Pons (tissue), 1 donor: ENCODE results near the gene PHLPP1.
A peak's percentile ranks its signal among the peaks of the same experiment; 100 is the strongest.

Source experiments
- DNase-seq: peaks from one replicate; pipeline ENCODE4 v3.0.0-alpha.2; 2016; ENCODE audit warnings: low spot score

Gene PHLPP1

DNA sequence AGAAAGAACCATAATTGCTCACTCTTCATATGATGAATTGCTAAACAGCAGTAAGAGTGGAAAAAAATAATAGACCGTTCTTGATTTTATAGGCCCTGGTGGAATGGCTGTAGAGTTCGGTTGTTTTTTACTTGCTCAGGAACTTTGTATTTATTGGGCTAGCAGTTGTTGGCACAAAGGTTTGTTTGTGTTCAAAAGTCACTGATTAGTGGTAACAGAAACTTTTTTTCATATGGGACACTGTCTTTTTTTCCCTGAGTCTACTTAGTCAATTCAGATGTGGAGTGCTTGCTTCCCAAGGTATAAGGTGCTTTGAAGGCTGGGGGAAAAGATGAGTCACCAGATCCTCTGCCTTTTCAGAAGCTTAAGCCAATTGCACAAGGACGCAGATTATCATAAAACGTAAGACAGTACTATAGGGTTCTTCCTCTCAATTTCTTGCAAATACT is 25.8 kb downstream of the PHLPP1 start:
- no peak for DNase-seq

GRCh38 chr18:62741584-62741983 is 26.2 kb downstream of the PHLPP1 start:
- no peak for DNase-seq

- DNase-seq, result no peak
Observed at GRCh38 chr18:62744076-62744968, 29.0 kb downstream of the PHLPP1 start.

DNA sequence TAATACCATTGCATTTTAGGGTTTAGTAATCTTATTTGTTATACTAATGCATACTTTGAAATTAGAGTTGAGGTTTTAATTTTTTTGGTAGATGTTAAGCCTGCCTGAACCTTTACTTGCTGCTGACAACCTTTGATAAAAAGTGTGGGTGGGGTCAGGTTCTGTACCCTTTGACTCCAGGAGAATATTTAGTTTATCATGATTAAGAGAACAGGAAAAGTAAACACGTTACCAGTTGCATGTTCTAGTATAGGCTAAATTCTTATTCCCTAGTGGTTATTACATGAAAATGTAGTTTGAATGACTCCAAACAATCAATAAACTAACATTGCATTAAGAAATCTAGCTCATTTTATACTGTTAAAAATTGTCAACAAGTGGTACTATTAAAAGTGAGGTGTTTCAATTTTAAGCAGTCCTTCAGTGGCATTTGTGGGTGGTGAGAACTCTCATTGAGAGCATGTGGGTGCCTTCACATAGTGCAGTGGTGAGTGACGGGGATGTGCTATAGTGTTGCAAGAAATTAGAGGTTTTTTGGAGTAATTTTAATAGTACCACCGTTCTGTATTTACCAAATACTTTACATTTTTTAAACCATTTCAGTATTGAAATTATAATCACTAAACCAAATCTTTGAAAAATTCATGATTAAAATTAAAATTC is 29.9 kb downstream of the PHLPP1 start:
- no peak for DNase-seq

- no peak for DNase-seq
Observed at GRCh38 chr18:62749389-62749788, 34.0 kb downstream of the PHLPP1 start.

DNA sequence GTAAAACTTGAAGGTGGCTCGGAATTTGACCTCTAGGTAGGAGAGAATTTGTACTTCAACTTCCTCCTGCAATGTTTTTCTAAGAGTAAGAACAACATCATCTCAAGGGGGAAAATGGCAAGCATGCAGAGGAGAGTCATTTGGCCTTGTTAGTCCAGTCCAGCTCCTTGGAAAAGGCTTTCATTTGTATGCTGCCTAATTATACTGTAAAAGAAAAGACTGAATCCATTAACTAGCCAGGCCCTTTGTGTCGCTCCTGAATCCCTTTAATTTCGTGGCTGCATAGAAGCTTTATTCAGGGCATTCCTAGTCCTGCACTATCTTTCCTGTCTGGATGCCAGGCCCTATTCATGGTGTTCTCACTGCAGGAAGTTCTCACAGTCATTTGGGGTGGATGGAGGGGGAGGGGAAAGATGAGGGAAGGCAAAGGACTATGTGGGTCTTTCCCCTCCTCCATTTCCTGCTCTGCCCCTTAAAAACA is 36.0 kb downstream of the PHLPP1 start:
- DNase-seq, result peak; percentile 90

DNA sequence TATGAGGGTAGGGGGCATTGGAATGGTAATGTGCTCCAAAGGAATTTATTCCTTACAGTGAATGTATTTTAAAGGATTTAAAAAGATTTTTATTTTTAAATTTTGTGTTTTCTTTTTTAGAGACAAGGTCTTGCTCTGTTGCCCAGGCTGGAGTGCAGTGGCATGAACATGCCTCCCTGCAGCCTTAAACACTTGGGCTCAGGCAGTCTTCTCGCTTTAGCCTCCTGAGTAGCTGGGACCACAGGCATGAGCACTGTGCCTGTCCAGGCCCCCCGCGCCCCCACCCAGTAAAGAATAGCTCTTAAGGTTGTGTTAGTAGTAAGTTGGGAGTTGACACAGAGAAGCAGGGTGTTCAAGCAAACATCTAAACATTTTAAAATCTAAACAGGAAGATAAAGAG is 36.6 kb downstream of the PHLPP1 start:
- no peak for DNase-seq

DNA sequence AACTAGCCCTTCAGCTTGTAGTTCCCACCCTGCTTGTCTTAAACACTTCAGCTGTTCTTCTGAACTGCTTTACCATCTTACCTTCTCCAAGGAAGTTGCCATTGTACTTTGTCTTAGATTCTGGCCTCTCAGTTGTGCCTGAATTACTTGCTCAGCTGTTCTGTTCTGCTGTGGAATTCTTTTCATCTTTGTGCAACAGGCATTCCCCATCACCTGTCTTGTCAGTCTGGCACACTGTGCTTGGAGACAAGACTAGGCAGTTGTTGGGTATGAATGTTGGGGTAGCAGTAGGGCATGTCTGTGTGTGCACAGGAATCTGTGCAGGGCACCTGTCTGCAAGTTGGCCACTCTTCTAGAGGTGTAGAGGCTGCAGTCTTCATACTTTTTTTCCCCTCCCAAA is 38.7 kb downstream of the PHLPP1 start:
- no peak for DNase-seq

DNA sequence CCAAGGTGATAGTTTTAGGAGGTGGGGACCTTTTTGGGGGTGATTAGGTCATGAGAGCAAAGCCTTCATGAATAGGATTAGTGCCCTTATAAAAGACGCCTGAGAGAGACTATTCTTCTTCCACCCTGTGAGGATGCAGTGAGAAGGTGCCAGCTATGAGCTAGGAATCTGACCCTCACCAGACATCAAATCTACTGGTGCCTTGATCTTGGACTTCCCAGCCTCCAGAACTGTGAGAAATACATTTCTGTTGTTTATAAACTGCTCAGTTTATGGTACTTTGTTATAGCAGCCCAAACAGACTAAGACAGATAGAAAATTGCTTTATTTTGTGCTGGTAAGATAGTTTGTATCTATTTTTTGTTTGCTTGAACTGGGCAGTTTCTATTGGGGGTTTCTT is 40.1 kb downstream of the PHLPP1 start:
- DNase-seq, result no peak

DNA sequence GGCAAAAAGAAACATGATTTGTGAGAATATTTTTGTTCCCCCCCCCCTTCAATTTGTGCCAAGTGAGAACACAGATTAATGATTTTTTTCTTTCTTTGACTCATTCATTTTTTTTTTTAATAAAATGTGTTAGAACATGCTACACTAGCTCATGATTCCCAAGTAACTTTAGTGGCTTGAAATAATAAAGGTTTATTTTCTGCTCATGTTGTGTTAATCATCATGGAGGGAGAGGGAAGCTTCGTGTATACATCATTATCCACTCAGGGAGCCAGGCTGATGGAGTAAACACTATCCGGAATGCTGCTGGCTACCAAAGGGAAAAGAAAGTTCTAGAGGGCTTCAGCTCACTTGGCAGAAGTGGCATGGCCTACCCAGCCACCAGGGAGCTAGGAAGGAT is 40.6 kb downstream of the PHLPP1 start:
- no peak for DNase-seq

DNA sequence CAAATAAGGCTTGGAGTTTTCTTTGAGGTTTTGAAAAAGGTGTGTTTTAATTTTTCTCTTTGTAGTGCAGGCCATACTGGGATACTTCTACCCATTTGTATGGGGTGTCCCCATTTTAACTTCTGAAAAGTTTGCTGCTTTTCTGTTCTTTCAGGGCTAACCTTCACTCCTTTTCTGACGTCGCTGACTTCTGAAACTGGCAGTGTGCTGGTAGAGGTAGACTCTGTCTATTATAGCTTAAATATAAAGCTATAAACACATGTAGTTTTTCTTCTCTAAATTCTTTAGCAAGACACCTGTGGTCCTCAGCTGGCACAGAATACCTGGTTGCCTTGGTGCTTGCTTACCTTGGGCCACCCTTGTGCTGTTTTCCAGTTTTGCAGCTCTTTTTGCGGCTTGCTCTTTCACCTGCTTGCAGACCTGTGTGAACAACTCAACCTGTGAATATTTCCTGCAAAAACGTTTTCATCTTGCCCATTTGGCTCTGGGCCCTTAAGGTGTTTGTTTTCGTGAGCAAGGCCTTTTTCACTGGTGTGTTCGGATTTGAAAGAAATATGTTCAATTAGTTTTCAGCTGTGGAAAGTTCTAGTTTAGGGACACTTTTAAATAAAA is 42.2 kb downstream of the PHLPP1 start:
- DNase-seq, result no peak

DNA sequence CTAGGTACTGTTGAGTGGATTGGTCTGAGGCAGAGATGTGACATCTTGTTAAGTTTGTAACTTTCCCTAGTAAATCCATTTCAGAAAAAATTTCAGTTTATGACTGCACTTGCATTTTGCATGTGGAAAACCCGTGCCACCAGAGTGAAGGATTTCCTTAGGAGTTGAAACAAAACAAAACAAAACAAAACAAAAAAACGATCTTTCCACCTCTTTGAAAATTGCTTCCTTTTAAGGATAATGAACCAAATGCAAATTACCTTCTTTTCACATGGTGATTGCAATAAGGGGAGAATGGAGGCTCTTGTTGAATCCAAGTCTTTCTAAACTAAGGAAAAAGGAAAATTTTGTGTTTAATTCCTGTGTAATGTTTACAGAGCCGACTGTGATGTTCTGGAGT is 43.2 kb downstream of the PHLPP1 start:
- no peak for DNase-seq

- DNase-seq, result no peak
Observed at GRCh38 chr18:62759704-62760402, 44.5 kb downstream of the PHLPP1 start.

- no peak for DNase-seq
Observed at GRCh38 chr18:62760403-62760734, 45.0 kb downstream of the PHLPP1 start.

- no peak for DNase-seq
Observed at GRCh38 chr18:62763101-62763521, 47.8 kb downstream of the PHLPP1 start.

DNA sequence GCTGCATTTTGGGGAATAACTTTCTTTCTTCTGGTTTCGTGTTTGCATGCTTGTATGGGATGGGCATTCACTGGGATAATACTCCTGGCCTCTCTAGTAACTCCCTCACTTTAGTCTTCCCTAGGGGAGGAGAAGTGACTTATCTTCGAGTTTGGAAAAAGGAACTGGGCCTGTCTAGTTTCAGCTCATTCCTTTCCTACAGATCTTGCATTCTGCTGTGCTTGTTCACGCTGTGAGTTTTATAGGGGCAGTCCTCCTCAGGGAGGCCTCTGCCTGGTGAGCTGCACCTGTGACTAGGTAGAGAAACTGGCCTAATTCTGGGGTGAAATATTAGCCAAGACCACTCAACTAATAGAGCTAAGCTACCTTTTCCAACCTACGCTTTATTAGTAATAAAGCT is 50.9 kb downstream of the PHLPP1 start:
- no peak for DNase-seq

GRCh38 chr18:62767321-62767720 is 52.0 kb downstream of the PHLPP1 start:
- no peak for DNase-seq

DNA sequence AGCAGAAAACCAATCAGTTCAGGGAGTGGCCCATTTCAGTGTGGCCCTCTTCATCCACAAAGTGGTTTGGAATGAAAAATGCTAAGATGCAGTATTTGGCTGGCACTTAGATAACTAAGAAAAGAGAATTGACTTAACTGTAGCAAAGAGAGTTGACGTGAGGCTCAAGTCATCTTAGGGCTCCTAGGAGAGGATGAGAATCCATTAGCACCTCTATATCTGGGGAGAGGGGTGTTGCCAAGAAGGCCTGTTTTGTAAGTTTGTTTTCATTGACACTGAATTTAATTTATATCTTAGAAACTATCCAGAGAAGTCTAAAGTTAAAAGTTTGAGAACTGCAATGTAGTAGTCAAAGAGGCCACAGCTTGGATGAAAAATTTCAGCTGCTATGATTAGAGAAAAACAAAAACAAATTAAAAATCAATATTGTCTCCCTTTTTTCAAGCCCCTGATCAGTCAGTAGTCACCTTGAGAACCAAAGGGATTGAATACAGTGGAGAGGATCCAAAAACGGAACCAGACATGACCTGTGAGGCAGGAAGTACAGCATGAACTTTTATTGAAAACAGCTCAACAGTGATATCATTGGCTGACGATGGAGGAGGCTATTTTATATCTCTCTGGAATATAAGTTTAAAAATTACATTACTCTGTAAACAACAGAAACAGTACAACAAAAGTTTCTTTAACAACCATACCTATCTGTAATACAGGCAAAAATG is 52.7 kb downstream of the PHLPP1 start:
- DNase-seq, result no peak

DNA sequence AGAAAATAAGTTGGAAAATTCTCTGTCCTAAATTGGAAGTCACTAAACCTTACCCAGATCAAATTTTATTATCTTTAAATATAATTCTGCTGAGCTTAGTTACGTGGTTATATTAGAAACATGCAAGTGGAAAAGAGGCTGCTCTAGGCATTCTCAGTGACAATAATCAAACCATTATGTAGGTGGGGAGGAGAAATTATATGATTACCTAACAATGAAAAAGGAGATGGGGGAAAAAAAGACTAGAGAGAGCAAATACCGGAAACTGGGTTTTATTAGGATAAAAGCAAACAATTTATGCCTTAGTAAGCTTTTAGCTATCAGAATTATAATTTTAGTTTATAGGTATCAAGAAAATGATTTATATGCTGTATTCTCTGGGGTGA is 53.2 kb downstream of the PHLPP1 start:
- no peak for DNase-seq

GRCh38 chr18:62769216-62769615 is 53.9 kb downstream of the PHLPP1 start:
- DNase-seq, result no peak

DNA sequence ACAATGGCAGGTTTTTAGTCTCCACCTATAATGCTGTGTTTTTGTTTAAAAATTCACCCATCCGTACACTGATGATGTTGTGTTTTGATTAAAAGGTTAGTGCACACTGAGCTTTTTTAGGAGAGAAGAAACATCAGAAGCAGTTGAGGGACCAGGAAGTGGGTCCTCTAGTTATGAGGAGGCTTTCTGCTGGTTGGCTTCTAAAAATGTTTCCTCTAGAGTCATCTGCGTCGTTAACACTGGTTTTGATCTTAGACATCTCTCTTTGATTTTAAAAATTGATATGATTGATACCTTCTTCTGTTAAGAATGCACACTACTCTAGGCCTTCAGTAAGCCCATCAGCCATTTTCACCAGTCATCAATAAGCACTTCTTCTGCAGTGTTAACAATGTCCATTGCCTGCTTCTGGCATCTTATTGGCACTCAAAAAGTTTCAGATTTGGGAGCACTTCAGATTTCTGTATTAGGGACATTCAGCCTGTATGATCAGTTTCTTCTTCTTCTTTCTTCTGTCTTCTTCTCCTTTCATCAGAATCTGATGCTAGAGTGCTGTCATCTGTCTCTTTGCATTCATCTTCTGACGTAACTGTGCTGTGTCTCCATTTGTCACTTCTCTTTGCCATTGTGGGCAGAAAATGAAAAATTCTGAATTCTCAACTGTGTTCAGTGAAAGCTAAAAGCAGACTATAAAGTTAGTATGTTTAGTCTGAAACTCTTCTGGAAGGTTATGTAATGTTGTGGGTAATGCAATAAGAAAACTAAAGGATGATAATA is 56.3 kb downstream of the PHLPP1 start:
- DNase-seq, result no peak
